DND-41 (cell line): ENCODE data around the gene PER1.

Experiments
- ATAC-seq: fragments of 200-7000 bp; cut with Tn5 transposase; 3 replicates; pipeline ENCODE4 v1.9.1; 2021; ENCODE audit warnings: low read depth; ENCODE audit not compliant: insufficient read depth
- DNase-seq: peaks from one replicate; pipeline ENCODE4 v3.0.0-alpha.2; 2020
- H2AFZ ChIP-seq: 2 replicates; pipeline ENCODE4 v1.6.0; 2012; ENCODE audit warnings: low read depth, low read length
- H3K27ac ChIP-seq: 2 replicates; pipeline ENCODE4 v1.5.1; 2012; ENCODE audit warnings: low read length, inconsistent platforms
- H3K27me3 ChIP-seq: fragments of 200-600 bp; sonication (generic); 2 replicates; pipeline ENCODE4 v1.6.0; 2012; ENCODE audit warnings: low read length, mild to moderate bottlenecking, inconsistent platforms; ENCODE audit not compliant: insufficient read depth, poor library complexity
- H3K36me3 ChIP-seq: 2 replicates; pipeline ENCODE4 v1.5.1; 2012; ENCODE audit warnings: low read length, inconsistent platforms; ENCODE audit not compliant: insufficient read depth
- H3K4me1 ChIP-seq: 2 replicates; pipeline ENCODE4 v1.5.1; 2012; ENCODE audit warnings: mild to moderate bottlenecking, low read length; ENCODE audit not compliant: insufficient read depth
- H3K4me2 ChIP-seq: 2 replicates; pipeline ENCODE4 v1.6.0; 2012; ENCODE audit warnings: mild to moderate bottlenecking, moderate library complexity, low read length, inconsistent platforms; ENCODE audit not compliant: insufficient read depth
- H3K4me3 ChIP-seq, 2 experiments: fragments of 200-600 bp in 1 of 2; shearing (Covaris generic) in 1 of 2; 2 replicates each; pipeline ENCODE4 v1.5.1; 2012 to 2016; ENCODE audit warnings: inconsistent platforms in 2 of 2, low read length in 2 of 2, mild to moderate bottlenecking in 2 of 2, low read depth in 1 of 2, moderate library complexity in 1 of 2
- H3K79me2 ChIP-seq: 2 replicates; pipeline ENCODE4 v1.6.0; 2012; ENCODE audit warnings: low read length, inconsistent platforms; ENCODE audit not compliant: insufficient read depth
- H3K9ac ChIP-seq: 2 replicates; pipeline ENCODE4 v1.6.0; 2012; ENCODE audit warnings: low read depth, mild to moderate bottlenecking, inconsistent platforms, low read length, moderate library complexity
- H3K9me3 ChIP-seq: 2 replicates; pipeline ENCODE4 v1.5.1; 2012; ENCODE audit warnings: low read length, moderate library complexity, mild to moderate bottlenecking, inconsistent platforms; ENCODE audit not compliant: insufficient read depth, severe bottlenecking
- H4K20me1 ChIP-seq: 2 replicates; pipeline ENCODE4 v1.6.0; 2012; ENCODE audit warnings: low read length; ENCODE audit not compliant: insufficient read depth
- CTCF ChIP-seq: IDR thresholded peaks from 2 replicates; pipeline ENCODE4 v1.5.1; 2012; ENCODE audit warnings: borderline replicate concordance, low read length, moderate library complexity, mild to moderate bottlenecking; ENCODE audit not compliant: poor library complexity, severe bottlenecking; ENCODE audit errors: extremely low read depth
- EZH2 ChIP-seq: IDR thresholded peaks from 3 replicates; pipeline ENCODE4 v1.6.1; 2012; ENCODE audit warnings: borderline replicate concordance, low read depth, mild to moderate bottlenecking, moderate library complexity, low read length, inconsistent platforms; ENCODE audit not compliant: severe bottlenecking

PER1 gene

GRCh38 chr17:8110907-8111306 lies 41.3 kb downstream of the PER1 start:
- DNase-seq (no peak), ATAC-seq (no peak)
- no peaks in the 10 kb centered on the region for H3K79me2 ChIP-seq
- no peak overlapping the region for H3K4me2 ChIP-seq
- no peaks in the 10 kb centered on the region for H3K9me3 ChIP-seq
- no peak overlapping the region for H3K9ac ChIP-seq
- H3K27ac ChIP-seq = no peak overlapping the region
- no peak overlapping the region for H2AFZ ChIP-seq
- no peaks in the 10 kb centered on the region for H3K36me3 ChIP-seq
- no peak for TF ChIP-seq CTCF
- H3K4me1 ChIP-seq = no peaks in the 10 kb centered on the region
- H3K27me3 ChIP-seq = peaks cover 22% of the 10 kb centered on the region
- H3K4me3 ChIP-seq = no peak overlapping the region
- no peaks in the 10 kb centered on the region for H4K20me1 ChIP-seq

GRCh38 chr17:8110456-8110804 lies 41.8 kb downstream of the PER1 start:
- no peaks in the 10 kb centered on the region for H3K79me2 ChIP-seq
- DNase-seq (no peak), ATAC-seq (no peak)
- no peaks in the 10 kb centered on the region for H4K20me1 ChIP-seq
- peaks cover 18% of the 10 kb centered on the region for H3K27me3 ChIP-seq
- no peak overlapping the region for H2AFZ ChIP-seq
- no peak overlapping the region for H3K4me3 ChIP-seq
- no peaks in the 10 kb centered on the region for H3K4me1 ChIP-seq
- no peak overlapping the region for H3K27ac ChIP-seq
- no peak overlapping the region for H3K9ac ChIP-seq
- no peaks in the 10 kb centered on the region for H3K36me3 ChIP-seq
- no peaks in the 10 kb centered on the region for H3K9me3 ChIP-seq
- TF ChIP-seq CTCF (no peak), EZH2 (no peak)
- H3K4me2 ChIP-seq = no peak overlapping the region

- TF ChIP-seq EZH2 = no peak
- peak; percentile 71 for TF ChIP-seq CTCF
- peak; percentile 75; the same call in 2 of the 3 replicates for ATAC-seq
- H3K9ac ChIP-seq = no peak overlapping the region
- peak; percentile 56 for DNase-seq
- no peaks in the 10 kb centered on the region for H3K4me1 ChIP-seq
- peaks cover 12% of the 10 kb centered on the region for H3K27me3 ChIP-seq
- no peaks in the 10 kb centered on the region for H3K79me2 ChIP-seq
- no peak overlapping the region for H3K27ac ChIP-seq
- H3K36me3 ChIP-seq = no peaks in the 10 kb centered on the region
- no peaks in the 10 kb centered on the region for H4K20me1 ChIP-seq
- no peak overlapping the region for H2AFZ ChIP-seq
- no peaks in the 10 kb centered on the region for H3K9me3 ChIP-seq
- H3K4me2 ChIP-seq = no peak overlapping the region
- H3K4me3 ChIP-seq = no peak overlapping the region
Measured at GRCh38 chr17:8109661-8110455, 42.3 kb downstream of the PER1 start.
